Measurements from ENCODE around the gene DDX54.
A peak's percentile ranks its signal among the peaks of the same experiment; 100 is the strongest.
"Not testable (repeated sequence)": the region's sequence is repeated elsewhere in the genome, so short reads cannot be mapped to it uniquely, and the experiment has no call there.

The DDX54 gene

GRCh38 chr12:113119980-113120669 is 65.2 kb downstream of the DDX54 start:
- DNase-seq (ENCODE audit: low spot score), result peak; percentile 74

- DNase-seq (ENCODE audit: low spot score), result no peak
Measured at GRCh38 chr12:113118142-113118541, 67.1 kb downstream of the DDX54 start.

- not testable (repeated sequence) for DNase-seq (ENCODE audit: low spot score)
Measured at GRCh38 chr12:113117684-113118083, 67.6 kb downstream of the DDX54 start.

GRCh38 chr12:113116875-113117274 is 68.4 kb downstream of the DDX54 start:
- DNase-seq (ENCODE audit: low spot score), result no peak

- DNase-seq (ENCODE audit: low spot score), result no peak
Measured at GRCh38 chr12:113115455-113116126, 69.7 kb downstream of the DDX54 start.

GRCh38 chr12:113114447-113115178 is 70.7 kb downstream of the DDX54 start:
- no peak for DNase-seq (ENCODE audit: low spot score)

GRCh38 chr12:113113397-113113796 is 71.9 kb downstream of the DDX54 start:
- DNase-seq (ENCODE audit: low spot score), result no peak

- DNase-seq (ENCODE audit: low spot score), result no peak
Measured at GRCh38 chr12:113112043-113112899, 73.0 kb downstream of the DDX54 start.

- no peak for DNase-seq (ENCODE audit: low spot score)
Measured at GRCh38 chr12:113111247-113111646, 74.0 kb downstream of the DDX54 start.

GRCh38 chr12:113109872-113110599 is 75.2 kb downstream of the DDX54 start:
- DNase-seq (ENCODE audit: low spot score), result no peak

GRCh38 chr12:113109360-113109759 is 75.9 kb downstream of the DDX54 start:
- DNase-seq (ENCODE audit: low spot score), result no peak

GRCh38 chr12:113108308-113108707 is 77.0 kb downstream of the DDX54 start:
- no peak for DNase-seq (ENCODE audit: low spot score)
